Ovary (tissue), 10 donors: ENCODE results near the gene ZNF486. TPM values are rescaled to one million over a fixed set of nuclear protein-coding genes. Genes with fewer than 3 reads are reported as not detected.
"Not testable (repeated sequence)": the region's sequence is repeated elsewhere in the genome, so short reads cannot be mapped to it uniquely, and the experiment has no call there.

Source experiments
- DNase-seq, 5 donors: peaks; one replicate each; pipeline ENCODE4 v3.0.0-alpha.2; 2019 to 2020
- H3K27ac ChIP-seq, 2 donors: fragments of 200-600 bp; one replicate each; pipeline versions ENCODE4 v1.5.1 to v1.8.0; 2019 to 2022
- H3K27me3 ChIP-seq: fragments of 200-600 bp; one replicate; pipeline ENCODE4 v1.8.0; 2022
- H3K36me3 ChIP-seq: fragments of 200-600 bp; sonication (generic); one replicate; pipeline ENCODE4 v1.5.1; 2019
- H3K4me1 ChIP-seq: one replicate; pipeline ENCODE4 v1.8.1; 2013; ENCODE audit warnings: mild to moderate bottlenecking, moderate library complexity; ENCODE audit not compliant: insufficient read depth
- H3K4me3 ChIP-seq: fragments of 200-600 bp; sonication (generic); one replicate; pipeline ENCODE4 v1.5.1; 2017
- H3K9me3 ChIP-seq, 2 donors: fragments of 200-600 bp in 1 of 2; sonication (generic) in 1 of 2; one replicate each; pipeline versions ENCODE4 v1.5.1 to v1.8.1; 2013 to 2019; ENCODE audit warnings: mild to moderate bottlenecking in 1 of 2, moderate library complexity in 1 of 2
- EP300 ChIP-seq: sonication (generic); formaldehyde crosslinking; IDR thresholded peaks from one replicate; pipeline ENCODE4 v1.6.1; 2017; ENCODE audit warnings: antibody characterized with exemption
- POLR2A ChIP-seq: fragments of 450-650 bp; IDR thresholded peaks from one replicate; pipeline ENCODE4 v1.6.1; 2017; ENCODE audit warnings: antibody characterized with exemption, mild to moderate bottlenecking, moderate library complexity
- WGBS, 3 donors: extraction: QIAGEN DNeasy Blood & Tissue Kit in 1 of 3; methylation state at CpG; one replicate each; pipeline versions ENCODE4 v1.1.5 to v1.1.7; 2013 to 2017; 5-methylcytosine and 5-hydroxymethylcytosine counted together
- intact Hi-C, 4 donors: fragments of 100-400 bp; cut with DNase I; formaldehyde crosslinking; loops; one replicate each; pipeline versions ENCODE4 v1.11.0 to v1.15.1; 2022 to 2023
- long read RNA-seq, 3 donors: library from polyadenylated mRNA in 2 of 3; unstranded in 2 of 3; transcript quantifications; one replicate each; pipeline ENCODE4 v2.0.0 and lab custom pipeline, GENCODE V29; 2021 to 2026
- polyA plus RNA-seq, 2 donors: library from polyadenylated mRNA; stranded (reverse); fragments of 200-250 nt in 1 of 2; fragments of 350-450 nt in 1 of 2; fragmentation: Illumina TruSeq in 1 of 2; extraction: RNeasy Lipid Tissue Mini Kit (QIAGEN cat#74804) in 1 of 2; gene quantifications; one replicate each; pipeline ENCODE4 v1.2.3, GENCODE V29; 2013 to 2014
- total RNA-seq, 7 donors: library from RNA; depleted of rRNA in 2 of 7; stranded (reverse); fragments of >200 nt in 2 of 7; fragmentation: NEBNext Ultra II Directional in 3 of 7; extraction: Animal tissue kit (Norgen Biotek cat#: 25700) in 3 of 7; gene quantifications; one replicate each; pipeline versions ENCODE4 v1.1.0 to v1.2.4, GENCODE V29; 2016 to 2023
- TF ChIP-seq, protein P1 (sequence below), 3 donors: fragments of 450-650 bp in 2 of 3; fragments of 200-600 bp in 1 of 3; IDR thresholded peaks; one replicate each; pipeline versions ENCODE4 v1.5.1 to v1.8.0; 2016 to 2022; ENCODE audit warnings: antibody characterized with exemption in 3 of 3, mild to moderate bottlenecking in 1 of 3
- donor health status: DM: no; HTN: no; CAD: no; lungs with moderate emphysema.
- donor health status: DM: no; HTN: no; CAD: no.
- donor health status: Bipolar disorder and iron deficiency.
- donor health status: DM: yes; HTN: yes; CAD: no.
- donor health status: DM: no; HTN: no; CAD: no.
- donor health status: DM: yes; HTN: yes; CAD: no.

Gene ZNF486
- total RNA-seq (1 to 10 TPM; 7.0 to 9.8 (median 8.2) TPM), polyA plus RNA-seq (1 to 10 TPM; 7.8 to 9.0 TPM)
- long read RNA-seq, donor 1, partial matches to known transcripts: 0 of 2 reads
- long read RNA-seq, donor 1, other reads (novel, unspliced or antisense): 1 of 2 reads
- long read RNA-seq, donor 2, transcript ZNF486-201 (4 exons, 3,837 nt): major isoform, 6 of 16 reads
- long read RNA-seq, donor 2, partial matches to known transcripts: 8 of 16 reads
- long read RNA-seq, donor 2, other reads (novel, unspliced or antisense): 0 of 16 reads
- long read RNA-seq, donor 3, partial matches to known transcripts: 0 of 5 reads
- long read RNA-seq, donor 3, other reads (novel, unspliced or antisense): 2 of 5 reads

- H3K27me3 ChIP-seq: no peaks in the 10 kb centered on the region
- TF ChIP-seq POLR2A: no peak
- no peak for TF ChIP-seq EP300
- TF ChIP-seq, protein P1, sequence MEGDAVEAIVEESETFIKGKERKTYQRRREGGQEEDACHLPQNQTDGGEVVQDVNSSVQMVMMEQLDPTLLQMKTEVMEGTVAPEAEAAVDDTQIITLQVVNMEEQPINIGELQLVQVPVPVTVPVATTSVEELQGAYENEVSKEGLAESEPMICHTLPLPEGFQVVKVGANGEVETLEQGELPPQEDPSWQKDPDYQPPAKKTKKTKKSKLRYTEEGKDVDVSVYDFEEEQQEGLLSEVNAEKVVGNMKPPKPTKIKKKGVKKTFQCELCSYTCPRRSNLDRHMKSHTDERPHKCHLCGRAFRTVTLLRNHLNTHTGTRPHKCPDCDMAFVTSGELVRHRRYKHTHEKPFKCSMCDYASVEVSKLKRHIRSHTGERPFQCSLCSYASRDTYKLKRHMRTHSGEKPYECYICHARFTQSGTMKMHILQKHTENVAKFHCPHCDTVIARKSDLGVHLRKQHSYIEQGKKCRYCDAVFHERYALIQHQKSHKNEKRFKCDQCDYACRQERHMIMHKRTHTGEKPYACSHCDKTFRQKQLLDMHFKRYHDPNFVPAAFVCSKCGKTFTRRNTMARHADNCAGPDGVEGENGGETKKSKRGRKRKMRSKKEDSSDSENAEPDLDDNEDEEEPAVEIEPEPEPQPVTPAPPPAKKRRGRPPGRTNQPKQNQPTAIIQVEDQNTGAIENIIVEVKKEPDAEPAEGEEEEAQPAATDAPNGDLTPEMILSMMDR (IDR thresholded peaks at IDR 0.05): no peak
- no peaks in the 10 kb centered on the region for H3K36me3 ChIP-seq
- DNase-seq: peak; percentile 94 to 98 (median 95)
- peak within 1 kb of the TSS; percentile 54 for H3K4me3 ChIP-seq
- no peaks in the 10 kb centered on the region for H3K9me3 ChIP-seq
- intact Hi-C loops: no loop called here
- 1% methylated on average over 24 to 25 of the region's 25 CpGs for WGBS, 3 donors
- H3K4me1 ChIP-seq: peaks cover 4% of the 10 kb centered on the region
- H3K27ac ChIP-seq: peak within 1 kb of the TSS; percentile 18 to 34
Measured at GRCh38 chr19:20167020-20167644, at the start of gene ZNF486. Gene ZNF486, plus strand, starts transcription at chr19:20167214. Its CDS starts 117 bp downstream, at chr19:20167331.

GRCh38 chr19:20118064-20118839, 48.8 kb upstream of the ZNF486 start:
- H3K4me1 ChIP-seq, intact Hi-C loops, H3K27me3 ChIP-seq, H3K4me3 ChIP-seq, DNase-seq, H3K27ac ChIP-seq, H3K36me3 ChIP-seq: not testable (repeated sequence)
- WGBS, 3 donors: 96 to 98% (median 96%) methylated on average over 6 of the region's 6 CpGs
- H3K9me3 ChIP-seq: peaks cover 0 to 53% of the 10 kb centered on the region in 2 donors

- Histone ChIP-seq H3K4me3 (no peak overlapping the region), H3K4me1 (no peaks in the 10 kb centered on the region), H3K36me3 (no peaks in the 10 kb centered on the region), H3K9me3 (peaks cover 0 to 20% of the 10 kb centered on the region in 2 donors), H3K27ac (no peak overlapping the region), H3K27me3 (no peaks in the 10 kb centered on the region)
- intact Hi-C loops: no loop called here
- 97 to 98% (median 97%) methylated on average over 23 of the region's 23 CpGs for WGBS, 3 donors
- TF ChIP-seq, protein P1 (IDR thresholded peaks at IDR 0.05): no peak
- TF ChIP-seq POLR2A: no peak
- no peak for TF ChIP-seq EP300
- DNase-seq: no peak
Measured at GRCh38 chr19:20124879-20125278, 42.1 kb upstream of the ZNF486 start.

DNA sequence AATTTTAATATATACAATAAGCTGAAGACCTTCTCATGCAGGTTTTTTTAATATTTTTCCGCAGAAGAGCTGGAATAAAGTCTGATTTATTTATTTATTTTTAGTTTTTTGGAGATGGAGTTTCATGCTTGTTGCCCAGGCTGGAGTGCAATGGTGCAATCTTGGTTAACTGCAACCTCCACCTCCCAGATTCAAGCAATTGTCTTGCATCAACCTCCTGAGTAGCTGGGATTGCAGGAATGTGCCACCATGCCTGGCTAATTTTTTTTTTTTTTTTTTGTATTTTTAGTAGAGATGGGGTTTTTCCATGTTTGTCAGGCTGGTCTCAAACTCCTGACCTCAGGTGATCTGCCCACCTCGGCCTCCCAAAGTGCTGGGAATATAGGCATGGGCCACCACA, 34.1 kb upstream of the ZNF486 start:
- WGBS, 3 donors: 87 to 96% (median 87%) methylated on average over 2 of the region's 2 CpGs
- DNase-seq, H3K27ac ChIP-seq, H3K4me3 ChIP-seq, H3K4me1 ChIP-seq, H3K9me3 ChIP-seq, H3K36me3 ChIP-seq, H3K27me3 ChIP-seq, intact Hi-C loops: not testable (repeated sequence)

- 73 to 97% (median 92%) methylated on average over 3 to 27 of the region's 29 CpGs for WGBS, 3 donors
Measured at GRCh38 chr19:20137714-20138113, 29.3 kb upstream of the ZNF486 start.

More at GRCh38 chr19:20137714-20138113, 29.3 kb upstream of the ZNF486 start:
- H3K27me3 ChIP-seq, intact Hi-C loops, H3K27ac ChIP-seq, H3K36me3 ChIP-seq, DNase-seq, H3K9me3 ChIP-seq, H3K4me1 ChIP-seq, H3K4me3 ChIP-seq: not testable (repeated sequence)
